Stimulated activated naive CD8-positive, alpha-beta T cell treated with anti-CD3 and anti-CD28 coated beads, Interleukin-15, Interleukin-2, amounts not matched to agents 100 ng/mL and 50 ng/mL, for 24 hours (primary cell): Measurements from ENCODE around the gene CDH16.
"Not testable (repeated sequence)": the region's sequence is repeated elsewhere in the genome, so short reads cannot be mapped to it uniquely, and the experiment has no call there.

Source experiments
- H3K27ac Mint-ChIP-seq: one replicate; pipeline ENCODE4 v1.8.0; 2021; ENCODE audit warnings: mild to moderate bottlenecking, mixed read lengths
- H3K27me3 Mint-ChIP-seq: one replicate; pipeline ENCODE4 v1.8.0; 2021; ENCODE audit warnings: mixed read lengths
- H3K36me3 Mint-ChIP-seq: one replicate; pipeline ENCODE4 v1.8.0; 2021; ENCODE audit warnings: low read depth, mixed read lengths
- H3K4me1 Mint-ChIP-seq: one replicate; pipeline ENCODE4 v1.8.0; 2021; ENCODE audit warnings: low read depth, mixed read lengths
- H3K4me3 Mint-ChIP-seq: one replicate; pipeline ENCODE4 v1.8.0; 2021; ENCODE audit warnings: mild to moderate bottlenecking, mixed read lengths
- H3K9me3 Mint-ChIP-seq: one replicate; pipeline ENCODE4 v1.8.0; 2021; ENCODE audit warnings: mixed read lengths

CDH16 gene

GRCh38 chr16:66918803-66919568 lies at the start of gene CDH16:
TSS of gene CDH16 (minus strand) at chr16:66918885. CDS start at chr16:66918065, 820 bp downstream.
- Mint-ChIP-seq H3K4me1 (no peaks in the 10 kb centered on the region), H3K27me3 (peaks cover 20% of the 10 kb centered on the region)

GRCh38 chr16:66964049-66964448 lies 45.4 kb upstream of the CDH16 start:
- H3K9me3 Mint-ChIP-seq = no peaks in the 10 kb centered on the region
- H3K27me3 Mint-ChIP-seq = peaks cover 3% of the 10 kb centered on the region
- no peak overlapping the region for H3K4me3 Mint-ChIP-seq
- no peaks in the 10 kb centered on the region for H3K36me3 Mint-ChIP-seq
- no peak overlapping the region for H3K27ac Mint-ChIP-seq
- H3K4me1 Mint-ChIP-seq = peaks cover 12% of the 10 kb centered on the region

More at GRCh38 chr16:66918803-66919568, at the start of gene CDH16:
- Mint-ChIP-seq H3K27ac (no peak within 1 kb of the TSS), H3K4me3 (no peak within 1 kb of the TSS), H3K9me3 (no peaks in the 10 kb centered on the region), H3K36me3 (no peaks in the 10 kb centered on the region)

GRCh38 chr16:66961914-66962313 lies 43.2 kb upstream of the CDH16 start:
- Mint-ChIP-seq H3K9me3 (no peaks in the 10 kb centered on the region), H3K27ac (peak overlapping the region; percentile 56), H3K27me3 (peaks cover 3% of the 10 kb centered on the region), H3K36me3 (no peaks in the 10 kb centered on the region), H3K4me1 (peaks cover 15% of the 10 kb centered on the region), H3K4me3 (no peak overlapping the region)

- Mint-ChIP-seq H3K27ac (peak within 1 kb of the TSS; percentile 56), H3K4me1 (peaks cover 15% of the 10 kb centered on the region), H3K36me3 (no peaks in the 10 kb centered on the region), H3K9me3 (no peaks in the 10 kb centered on the region), H3K4me3 (no peak within 1 kb of the TSS), H3K27me3 (peaks cover 3% of the 10 kb centered on the region)
Observed at GRCh38 chr16:66961065-66961744, 42.5 kb upstream of the CDH16 start, which contains the start of gene CES3. TSS of gene CES3 (plus strand) at chr16:66961266. CDS start at chr16:66961308, 42 bp downstream.

DNA sequence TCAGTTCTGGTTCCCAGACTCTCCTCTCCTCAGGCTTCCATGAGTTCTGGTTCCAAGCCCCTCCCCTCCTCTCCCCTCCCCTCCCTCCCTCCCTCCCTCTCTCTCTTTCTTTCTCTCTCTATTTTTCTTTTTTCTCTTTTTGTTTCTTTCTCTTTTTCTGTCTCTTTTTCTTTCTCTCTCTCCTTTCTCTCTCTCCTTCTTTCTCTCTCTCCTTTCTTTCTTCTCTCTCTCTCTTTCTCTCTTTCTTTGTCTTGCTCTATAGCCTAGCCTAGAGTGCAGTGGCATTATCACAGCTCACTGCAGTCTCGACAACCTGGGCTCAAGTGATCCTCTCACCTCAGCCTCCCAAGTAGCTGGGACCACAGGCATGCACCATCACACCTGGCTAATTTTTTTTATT lies 41.6 kb upstream of the CDH16 start:
- H3K4me3 Mint-ChIP-seq = no peak overlapping the region
- no peaks in the 10 kb centered on the region for H3K9me3 Mint-ChIP-seq
- H3K27ac Mint-ChIP-seq = no peak overlapping the region
- peaks cover 15% of the 10 kb centered on the region for H3K4me1 Mint-ChIP-seq
- H3K27me3 Mint-ChIP-seq = peaks cover 3% of the 10 kb centered on the region
- H3K36me3 Mint-ChIP-seq = no peaks in the 10 kb centered on the region

GRCh38 chr16:66959704-66960161 lies 41.0 kb upstream of the CDH16 start:
- peaks cover 15% of the 10 kb centered on the region for H3K4me1 Mint-ChIP-seq
- no peaks in the 10 kb centered on the region for H3K36me3 Mint-ChIP-seq
- H3K9me3 Mint-ChIP-seq = no peaks in the 10 kb centered on the region
- no peak overlapping the region for H3K4me3 Mint-ChIP-seq
- no peaks in the 10 kb centered on the region for H3K27me3 Mint-ChIP-seq
- no peak overlapping the region for H3K27ac Mint-ChIP-seq

DNA sequence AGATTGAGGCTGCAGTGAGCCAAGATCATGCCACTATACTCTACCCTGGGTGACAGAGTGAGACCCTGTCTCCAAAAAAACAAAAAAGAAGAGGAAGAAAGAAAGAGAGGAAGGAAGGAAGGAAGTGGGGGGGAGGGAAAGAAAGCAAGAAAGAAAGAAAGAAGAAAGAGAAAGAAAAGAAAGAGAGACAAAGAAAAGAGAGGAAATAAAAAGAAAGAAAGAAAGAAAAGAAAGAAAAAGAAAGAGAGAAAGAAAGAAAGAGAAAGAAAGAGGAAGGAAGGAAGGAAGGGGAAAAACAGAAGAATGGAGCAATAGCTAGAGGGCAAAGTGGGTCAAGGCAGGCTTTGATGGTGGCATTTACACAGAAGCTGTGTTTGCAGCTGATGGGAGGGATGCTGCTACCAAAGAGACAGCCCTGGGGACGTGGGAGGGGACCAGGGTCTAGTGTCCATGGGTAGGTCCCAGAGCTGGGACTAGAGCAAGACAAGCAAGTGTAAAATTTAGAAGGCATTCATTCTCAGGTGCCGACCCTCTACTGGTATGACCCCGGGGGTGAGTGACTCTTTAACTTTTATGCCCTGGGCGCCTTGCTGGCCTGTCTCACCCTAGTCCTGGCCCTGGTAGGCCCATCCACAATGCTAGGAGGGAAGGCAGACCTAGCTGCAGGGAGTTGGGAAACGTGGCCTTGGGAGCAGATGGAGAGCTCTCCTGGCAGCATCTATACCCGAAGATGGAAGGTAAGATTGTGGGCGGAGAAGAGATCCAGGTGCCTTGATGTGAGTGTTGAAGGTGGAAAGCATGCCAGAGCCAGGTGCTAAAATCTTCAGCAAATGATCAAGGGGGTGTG lies 40.4 kb upstream of the CDH16 start:
- no peaks in the 10 kb centered on the region for H3K36me3 Mint-ChIP-seq

DNA sequence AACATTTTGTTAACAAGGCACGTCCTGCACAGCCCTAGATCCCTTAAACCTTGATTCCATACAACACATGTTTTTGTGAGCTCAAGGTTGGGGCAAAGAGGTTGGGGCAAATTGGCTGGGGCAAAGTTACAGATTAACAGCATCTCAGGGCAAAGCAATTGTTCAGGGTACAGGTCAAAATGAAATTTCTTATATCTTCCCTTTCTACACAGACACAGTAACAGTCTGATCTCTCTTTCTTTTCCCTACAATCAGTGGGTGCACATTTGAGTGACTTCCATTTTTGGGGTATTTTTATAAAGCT lies 37.4 kb upstream of the CDH16 start:
- H3K4me1 Mint-ChIP-seq, H3K9me3 Mint-ChIP-seq, H3K36me3 Mint-ChIP-seq, H3K4me3 Mint-ChIP-seq, H3K27ac Mint-ChIP-seq: not testable (repeated sequence)
- peaks cover 23% of the 10 kb centered on the region for H3K27me3 Mint-ChIP-seq

More for the DNA sequence above, 40.4 kb upstream of the CDH16 start:
- Mint-ChIP-seq H3K27me3 (peaks cover under 1% of the 10 kb centered on the region), H3K27ac (no peak overlapping the region), H3K4me1 (peaks cover 15% of the 10 kb centered on the region), H3K9me3 (no peaks in the 10 kb centered on the region), H3K4me3 (no peak overlapping the region)

- peaks cover 26% of the 10 kb centered on the region for H3K27me3 Mint-ChIP-seq
- H3K4me3 Mint-ChIP-seq, H3K4me1 Mint-ChIP-seq, H3K9me3 Mint-ChIP-seq, H3K27ac Mint-ChIP-seq, H3K36me3 Mint-ChIP-seq: not testable (repeated sequence)
Observed at GRCh38 chr16:66955363-66956153, 36.9 kb upstream of the CDH16 start.

GRCh38 chr16:66954097-66954659 lies 35.5 kb upstream of the CDH16 start:
- Mint-ChIP-seq H3K9me3 (no peaks in the 10 kb centered on the region), H3K36me3 (no peaks in the 10 kb centered on the region), H3K27ac (no peak overlapping the region), H3K4me3 (no peak overlapping the region), H3K4me1 (peaks cover 7% of the 10 kb centered on the region), H3K27me3 (peaks cover 39% of the 10 kb centered on the region)

GRCh38 chr16:66953462-66954096 lies 34.9 kb upstream of the CDH16 start:
- peaks cover 45% of the 10 kb centered on the region for H3K27me3 Mint-ChIP-seq
- H3K4me1 Mint-ChIP-seq = peaks cover 10% of the 10 kb centered on the region
- no peak overlapping the region for H3K27ac Mint-ChIP-seq
- no peak overlapping the region for H3K4me3 Mint-ChIP-seq
- no peaks in the 10 kb centered on the region for H3K36me3 Mint-ChIP-seq
- no peaks in the 10 kb centered on the region for H3K9me3 Mint-ChIP-seq

DNA sequence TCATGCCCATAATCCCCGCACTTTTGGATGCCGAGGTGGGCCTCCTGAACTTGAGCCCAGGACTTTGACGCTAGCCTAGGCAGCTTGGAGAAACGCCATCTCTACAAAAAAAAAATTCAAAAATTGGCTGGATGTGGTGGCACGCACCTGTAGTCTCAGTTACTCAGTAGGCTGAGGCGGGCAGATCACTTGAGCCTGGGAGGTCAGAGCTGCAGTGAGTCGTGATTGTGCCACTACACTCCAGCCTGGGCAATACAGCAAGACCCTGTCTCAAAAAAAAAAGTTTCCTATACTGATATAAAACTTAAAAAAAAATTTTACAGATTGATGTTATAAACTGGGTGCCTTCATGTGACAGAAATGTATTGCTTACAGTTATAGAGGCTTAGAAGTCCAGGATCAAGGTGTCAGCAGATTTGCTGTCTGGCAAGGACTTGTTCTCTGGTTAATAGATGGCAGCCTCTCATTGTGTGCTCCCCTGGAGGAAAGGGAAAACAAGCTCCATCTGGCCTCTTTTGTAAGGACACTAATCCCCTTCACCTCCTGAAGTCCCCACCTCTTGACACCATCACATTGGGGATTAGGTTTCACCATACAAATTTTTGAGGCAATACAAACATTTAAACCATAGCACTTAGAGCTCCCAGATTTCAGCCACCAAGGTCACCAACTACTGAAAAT lies 33.9 kb upstream of the CDH16 start:
- no peak overlapping the region for H3K4me3 Mint-ChIP-seq
- peaks cover 50% of the 10 kb centered on the region for H3K27me3 Mint-ChIP-seq

DNA sequence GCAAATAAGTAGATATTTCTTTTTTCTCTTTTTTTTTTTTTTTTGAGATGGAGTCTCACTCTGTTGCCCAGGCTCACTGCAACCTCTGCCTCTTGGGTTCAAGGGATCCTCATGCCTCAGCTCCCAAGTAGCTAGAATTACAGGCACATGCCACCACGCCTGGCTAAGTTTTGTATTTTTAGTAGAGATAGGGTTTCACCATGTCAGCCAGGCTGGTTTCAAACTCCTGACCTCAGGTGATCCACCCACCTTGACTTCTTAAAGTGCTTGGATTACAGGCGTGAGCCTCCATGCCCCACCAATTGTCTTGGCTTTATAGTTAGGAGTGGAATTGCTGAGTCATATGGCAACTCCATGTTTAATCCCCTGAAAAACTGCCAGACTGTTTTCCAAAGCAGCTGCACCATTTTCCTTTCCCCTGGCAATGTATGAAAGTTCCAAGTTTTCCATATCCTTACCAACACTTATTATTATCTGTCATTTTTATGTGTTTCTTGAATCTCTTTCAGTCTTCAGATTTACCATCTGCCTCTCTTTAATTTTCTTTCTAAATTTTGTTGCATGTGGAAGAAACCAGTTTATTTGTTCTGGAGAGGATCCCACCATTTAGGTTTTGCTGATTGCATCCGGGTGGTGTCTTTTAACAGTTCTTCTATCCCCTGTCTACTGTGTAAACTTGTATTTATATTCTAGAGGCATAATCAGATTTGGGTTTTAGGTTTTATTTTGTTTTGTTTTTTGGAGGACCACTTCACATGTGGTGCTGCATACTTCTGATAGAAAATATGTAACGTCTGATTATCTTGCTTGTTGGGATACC lies 32.5 kb upstream of the CDH16 start:
- peaks cover 20% of the 10 kb centered on the region for H3K4me1 Mint-ChIP-seq
- H3K4me3 Mint-ChIP-seq = no peak overlapping the region
- H3K27me3 Mint-ChIP-seq = peaks cover 50% of the 10 kb centered on the region
- H3K27ac Mint-ChIP-seq = no peak overlapping the region
- H3K9me3 Mint-ChIP-seq = no peaks in the 10 kb centered on the region
- no peaks in the 10 kb centered on the region for H3K36me3 Mint-ChIP-seq

More for the DNA sequence above, 33.9 kb upstream of the CDH16 start:
- H3K36me3 Mint-ChIP-seq = no peaks in the 10 kb centered on the region
- no peaks in the 10 kb centered on the region for H3K9me3 Mint-ChIP-seq
- H3K4me1 Mint-ChIP-seq = peaks cover 16% of the 10 kb centered on the region
- H3K27ac Mint-ChIP-seq = no peak overlapping the region
